CD4-positive, alpha-beta T cell (primary cell): Measurements from ENCODE around the gene ATP13A3. TPM values are rescaled to one million over a fixed set of nuclear protein-coding genes. Genes with fewer than 3 reads are reported as not detected.

Experiments
- ATAC-seq: fragments of 200-7000 bp; cut with Tn5 transposase; one replicate; pipeline ENCODE4 v1.10.0; 2022; ENCODE audit warnings: mild to moderate bottlenecking; ENCODE audit not compliant: poor library complexity
- CTCF ChIA-PET: fragments of 350-600 bp; sonication (Branson Sonifier 250); formaldehyde crosslinking; loops from one replicate; lab custom pipeline; 2021; ENCODE audit warnings: antibody characterized with exemption, inconsistent platforms; lab: Charles Lee
- POLR2A ChIA-PET: fragments of 350-600 bp; sonication (Branson Sonifier 250); formaldehyde crosslinking; loops from one replicate; lab custom pipeline; 2021; ENCODE audit warnings: antibody characterized with exemption, inconsistent platforms; lab: Charles Lee
- DNase-seq, 14 experiments: peaks; one replicate each; pipeline ENCODE4 v3.0.0-alpha.2; 2013 to 2020; ENCODE audit warnings: mixed read lengths in 2 of 14
- H3K27ac ChIP-seq, 2 donors: one replicate each; pipeline versions ENCODE4 v1.5.1 to v1.7.0; 2013; ENCODE audit warnings: low read length in 2 of 2, low read depth in 1 of 2, mild to moderate bottlenecking in 1 of 2
- H3K27me3 ChIP-seq, 2 experiments: 1 replicate in 1 of 2; 2 replicates in 1 of 2; pipeline versions ENCODE4 v1.6.1 to v1.7.0; 2013; ENCODE audit warnings: low read length in 2 of 2, control low read depth in 1 of 2, mild to moderate bottlenecking in 1 of 2, moderate library complexity in 1 of 2; ENCODE audit not compliant: insufficient read depth in 2 of 2, control insufficient read depth in 1 of 2
- H3K36me3 ChIP-seq: one replicate; pipeline ENCODE4 v1.6.1; 2013; ENCODE audit warnings: low read length, control low read depth; ENCODE audit not compliant: insufficient read depth
- H3K4me1 ChIP-seq: one replicate; pipeline ENCODE4 v1.6.1; 2013; ENCODE audit warnings: low read length, control low read depth; ENCODE audit not compliant: insufficient read depth
- H3K4me3 ChIP-seq: one replicate; pipeline ENCODE4 v1.5.1; 2013; ENCODE audit warnings: mild to moderate bottlenecking, low read length, moderate library complexity
- H3K9me3 ChIP-seq, 2 experiments: 1 replicate in 1 of 2; 2 replicates in 1 of 2; pipeline versions ENCODE4 v1.6.1 to v1.7.0; 2013; ENCODE audit warnings: low read length in 2 of 2, mild to moderate bottlenecking in 2 of 2, control low read depth in 1 of 2, moderate library complexity in 1 of 2; ENCODE audit not compliant: control insufficient read depth in 1 of 2, insufficient read depth in 1 of 2
- H3K27ac Mint-ChIP-seq: one replicate; pipeline ENCODE4 v1.8.0; 2020; ENCODE audit warnings: mixed read lengths
- H3K27me3 Mint-ChIP-seq: one replicate; pipeline ENCODE4 v1.8.0; 2021; ENCODE audit warnings: mixed read lengths
- H3K36me3 Mint-ChIP-seq: one replicate; pipeline ENCODE4 v1.8.0; 2021; ENCODE audit warnings: low read depth, mixed read lengths
- H3K4me1 Mint-ChIP-seq: one replicate; pipeline ENCODE4 v1.8.0; 2021; ENCODE audit warnings: low read depth, mixed read lengths
- H3K4me3 Mint-ChIP-seq: one replicate; pipeline ENCODE4 v1.8.0; 2020; ENCODE audit warnings: mild to moderate bottlenecking, mixed read lengths
- H3K9me3 Mint-ChIP-seq: one replicate; pipeline ENCODE4 v1.8.0; 2020; ENCODE audit warnings: mixed read lengths
- CTCF ChIP-seq: fragments of 200-600 bp; IDR thresholded peaks from one replicate; pipeline ENCODE4 v1.8.0; 2022; ENCODE audit warnings: antibody characterized with exemption, mild to moderate bottlenecking
- intact Hi-C, 2 experiments: fragments of 100-400 bp; cut with DNase I in 1 of 2; cut with micrococcal nuclease in 1 of 2; formaldehyde crosslinking; loops; one replicate each; pipeline versions ENCODE4 v1.15.1 to v1.9.0; 2023 to 2025; cut with DNase I, micrococcal nuclease
- total RNA-seq, 174 experiments: library from RNA in 2 of 174; stranded (reverse) in 2 of 174; gene quantifications; one replicate each; pipeline ENCODE4 v1.2.3 and lab custom pipeline; 2021 to 2026

ATP13A3 gene
- total RNA-seq, 2 experiments from 2014 or later = 46.5 to 52.7 TPM

- Mint-ChIP-seq H3K27me3 (no peaks in the 10 kb centered on the region), H3K4me1 (peaks cover 43% of the 10 kb centered on the region), H3K36me3 (peaks cover 29% of the 10 kb centered on the region), H3K9me3 (no peaks in the 10 kb centered on the region), H3K27ac (peak overlapping the region; percentile 83), H3K4me3 (peak overlapping the region; percentile 92)
- Histone ChIP-seq H3K27me3 (no peaks in the 10 kb centered on the region), H3K36me3 (no peaks in the 10 kb centered on the region), H3K9me3 (no peaks in the 10 kb centered on the region), H3K4me1 (peaks cover 34% of the 10 kb centered on the region), H3K4me3 (peak overlapping the region; percentile 81), H3K27ac (no peak overlapping the region)
- CTCF ChIA-PET = no interaction called here
- DNase-seq (peak in 12 of 14 experiments; percentile 8 to 74 (median 26)), ATAC-seq (peak; percentile 3)
- intact Hi-C loops = loop anchor here (2.0 to 10.0 kb wide), 6 partner anchors 97 to 1057 kb away; partner anchors contain the start of genes LSG1 (in 1 of the 2) and PPP1R2 (in 1 of the 2)
- TF ChIP-seq CTCF = no peak
- POLR2A ChIA-PET = interaction anchor here (0.6 to 1.6 kb wide), 4 partner anchors 33 to 695 kb away, joined by 3 to 6 read pairs (median 4); no protein-coding TSS in a partner anchor
Observed at GRCh38 chr3:194487289-194488054, 670 bp upstream of the ATP13A3 start.

- CTCF ChIA-PET = interaction anchor here (0.9 to 2.7 kb wide), 5 partner anchors 9 to 170 kb away, joined by 3 to 18 read pairs (median 4); no protein-coding TSS in a partner anchor
- DNase-seq = peak in 13 of 14 experiments; percentile 22 to 77 (median 32)
- POLR2A ChIA-PET = interaction anchor here (0.6 to 2.2 kb wide), 10 partner anchors 10 to 283 kb away, joined by 3 to 18 read pairs (median 4); no protein-coding TSS in a partner anchor
- H3K27me3 ChIP-seq = no peaks in the 10 kb centered on the region
- Mint-ChIP-seq H3K27me3 (no peaks in the 10 kb centered on the region), H3K4me1 (peaks cover 50% of the 10 kb centered on the region), H3K27ac (peak overlapping the region; percentile 89), H3K9me3 (no peaks in the 10 kb centered on the region), H3K4me3 (peak overlapping the region; percentile 97), H3K36me3 (peaks cover 42% of the 10 kb centered on the region)
- no peak for TF ChIP-seq CTCF
- no peaks in the 10 kb centered on the region for H3K36me3 ChIP-seq
- intact Hi-C loops = loop anchor here (2.0 to 10.0 kb wide), 6 partner anchors 99 to 1059 kb away; partner anchors contain the start of genes LSG1 (in 1 of the 2) and PPP1R2 (in 1 of the 2)
- peaks cover 34% of the 10 kb centered on the region for H3K4me1 ChIP-seq
- H3K4me3 ChIP-seq = peak overlapping the region; percentile 76
- no peaks in the 10 kb centered on the region for H3K9me3 ChIP-seq
- ATAC-seq = peak; percentile 12
- H3K27ac ChIP-seq = peak overlapping the region; percentile 66 to 76
Observed at GRCh38 chr3:194485881-194486539, 792 bp downstream of the ATP13A3 start.

GRCh38 chr3:194485468-194485880 is 1.3 kb downstream of the ATP13A3 start:
- TF ChIP-seq CTCF = no peak
- CTCF ChIA-PET = interaction anchor here (0.9 to 2.7 kb wide), 5 partner anchors 9 to 170 kb away, joined by 3 to 18 read pairs (median 4); no protein-coding TSS in a partner anchor
- Histone ChIP-seq H3K27ac (peak overlapping the region; percentile 66 to 76), H3K9me3 (no peaks in the 10 kb centered on the region), H3K36me3 (no peaks in the 10 kb centered on the region), H3K27me3 (no peaks in the 10 kb centered on the region), H3K4me1 (peaks cover 34% of the 10 kb centered on the region), H3K4me3 (peak overlapping the region; percentile 76)
- intact Hi-C loops = loop anchor here (2.0 to 10.0 kb wide), 6 partner anchors 99 to 1059 kb away; partner anchors contain the start of genes LSG1 (in 1 of the 2) and PPP1R2 (in 1 of the 2)
- H3K9me3 Mint-ChIP-seq = no peaks in the 10 kb centered on the region
- peak overlapping the region; percentile 89 for H3K27ac Mint-ChIP-seq
- ATAC-seq = no peak
- peak in 3 of 14 experiments; percentile 24 to 42 (median 32) for DNase-seq
- peaks cover 50% of the 10 kb centered on the region for H3K4me1 Mint-ChIP-seq
- H3K4me3 Mint-ChIP-seq = peak overlapping the region; percentile 97
- POLR2A ChIA-PET = interaction anchor here (0.6 to 2.2 kb wide), 11 partner anchors 10 to 283 kb away, joined by 3 to 18 read pairs (median 3); no protein-coding TSS in a partner anchor
- H3K27me3 Mint-ChIP-seq = no peaks in the 10 kb centered on the region
- peaks cover 42% of the 10 kb centered on the region for H3K36me3 Mint-ChIP-seq
